CD14-positive monocyte (primary cell): ENCODE data around the gene RGS19. TPM values are rescaled to one million over a fixed set of nuclear protein-coding genes. Genes with fewer than 3 reads are reported as not detected.

Experiments used
- DNase-seq, 3 donors: peaks; one replicate each; pipeline ENCODE4 v3.0.0-alpha.2; 2011 to 2022
- H2AFZ ChIP-seq: 2 replicates; pipeline ENCODE4 v1.6.0; 2012; ENCODE audit warnings: mild to moderate bottlenecking, low read depth, low read length, inconsistent platforms; ENCODE audit not compliant: insufficient read depth, poor library complexity, severe bottlenecking
- H3K27ac ChIP-seq, 2 donors: 1 replicate in 1 of 2; 2 replicates in 1 of 2; pipeline ENCODE4 v1.5.1; 2012 to 2013; ENCODE audit warnings: low read length in 2 of 2, control low read depth in 1 of 2, inconsistent platforms in 1 of 2, low read depth in 1 of 2, mild to moderate bottlenecking in 1 of 2
- H3K27me3 ChIP-seq, 2 donors: one replicate each; pipeline versions ENCODE4 v1.6.0 to v1.6.1; 2011 to 2013; ENCODE audit warnings: low read length in 2 of 2; ENCODE audit not compliant: control insufficient read depth in 2 of 2, insufficient read depth in 2 of 2
- H3K36me3 ChIP-seq, 2 donors: replicated peaks in 1 of 2; 1 replicate in 1 of 2; 2 replicates in 1 of 2; pipeline versions ENCODE4 v1.5.1 to v1.6.1; 2012 to 2013; ENCODE audit warnings: low read length in 2 of 2, control low read depth in 1 of 2, inconsistent platforms in 1 of 2, mild to moderate bottlenecking in 1 of 2; ENCODE audit not compliant: insufficient read depth in 2 of 2, control insufficient read depth in 1 of 2
- H3K4me1 ChIP-seq, 2 donors: 1 replicate in 1 of 2; 2 replicates in 1 of 2; pipeline versions ENCODE4 v1.5.1 to v1.6.1; 2012 to 2013; ENCODE audit warnings: low read length in 2 of 2, control low read depth in 1 of 2, inconsistent platforms in 1 of 2, mild to moderate bottlenecking in 1 of 2, moderate library complexity in 1 of 2; ENCODE audit not compliant: insufficient read depth in 2 of 2, control insufficient read depth in 1 of 2
- H3K4me2 ChIP-seq: replicated peaks from 2 replicates; pipeline ENCODE3; 2012; ENCODE audit warnings: low read length, moderate library complexity, mild to moderate bottlenecking; ENCODE audit not compliant: poor library complexity, severe bottlenecking; ENCODE audit errors: extremely low read depth
- H3K4me3 ChIP-seq, 3 experiments: fragments of 200-600 bp in 1 of 3; sonication (generic) in 1 of 3; replicated peaks in 1 of 3; 1 replicate in 2 of 3; 2 replicates in 1 of 3; pipeline ENCODE4 v1.5.1; 2011 to 2013; ENCODE audit warnings: low read length in 3 of 3, mild to moderate bottlenecking in 3 of 3, control low read depth in 2 of 3, low read depth in 2 of 3, inconsistent platforms in 1 of 3, moderate library complexity in 1 of 3
- H3K79me2 ChIP-seq: 2 replicates; pipeline ENCODE4 v1.6.0; 2012; ENCODE audit warnings: mild to moderate bottlenecking, control low read depth, inconsistent platforms, low read length, moderate library complexity; ENCODE audit not compliant: insufficient read depth
- H3K9ac ChIP-seq: 2 replicates; pipeline ENCODE4 v1.6.0; 2017; ENCODE audit warnings: low read length, mild to moderate bottlenecking; ENCODE audit not compliant: insufficient read depth, poor library complexity, severe bottlenecking
- H3K9me3 ChIP-seq, 2 donors: replicated peaks in 1 of 2; 1 replicate in 1 of 2; 2 replicates in 1 of 2; pipeline versions ENCODE4 v1.5.1 to v1.6.1; 2012 to 2013; ENCODE audit warnings: low read length in 2 of 2, control low read depth in 1 of 2; ENCODE audit not compliant: control insufficient read depth in 1 of 2, insufficient read depth in 1 of 2
- H4K20me1 ChIP-seq: 2 replicates; pipeline ENCODE4 v1.6.0; 2012; ENCODE audit warnings: mild to moderate bottlenecking, low read length, control low read depth, moderate library complexity; ENCODE audit not compliant: insufficient read depth
- H3K27ac Mint-ChIP-seq, 7 donors: one replicate each; pipeline ENCODE4 v1.8.0; 2020; ENCODE audit warnings: mild to moderate bottlenecking in 7 of 7, mixed read lengths in 7 of 7, moderate library complexity in 6 of 7, inconsistent platforms in 2 of 7
- H3K27me3 Mint-ChIP-seq, 3 donors: one replicate each; pipeline ENCODE4 v1.8.0; 2021 to 2022; ENCODE audit warnings: low read depth in 3 of 3, mild to moderate bottlenecking in 3 of 3, mixed read lengths in 3 of 3, moderate library complexity in 3 of 3, inconsistent platforms in 1 of 3
- H3K36me3 Mint-ChIP-seq, 2 donors: one replicate each; pipeline ENCODE4 v1.8.0; 2020; ENCODE audit warnings: mixed read lengths in 2 of 2, inconsistent platforms in 1 of 2, mild to moderate bottlenecking in 1 of 2
- H3K4me1 Mint-ChIP-seq: one replicate; pipeline ENCODE4 v1.8.0; 2020; ENCODE audit warnings: mild to moderate bottlenecking, mixed read lengths
- H3K4me3 Mint-ChIP-seq, 2 donors: one replicate each; pipeline ENCODE4 v1.8.0; 2020; ENCODE audit warnings: mild to moderate bottlenecking in 2 of 2, mixed read lengths in 2 of 2, moderate library complexity in 1 of 2
- H3K9me3 Mint-ChIP-seq, 7 donors: one replicate each; pipeline ENCODE4 v1.8.0; 2020 to 2022; ENCODE audit warnings: mixed read lengths in 7 of 7, mild to moderate bottlenecking in 6 of 7, moderate library complexity in 6 of 7, inconsistent platforms in 2 of 7
- CTCF ChIP-seq: fragments of 200-600 bp; IDR thresholded peaks from one replicate; pipeline ENCODE4 v1.8.0; 2022; ENCODE audit warnings: antibody characterized with exemption, mild to moderate bottlenecking
- WGBS: methylation state at CpG from one replicate; pipeline ENCODE4 v1.1.5; 2013; ENCODE audit warnings: missing lambda C conversion rate; ENCODE audit not compliant: insufficient coverage; 5-methylcytosine and 5-hydroxymethylcytosine counted together
- intact Hi-C, 2 donors: fragments of 100-400 bp; cut with micrococcal nuclease; formaldehyde crosslinking; loops; one replicate each; pipeline versions ENCODE4 v1.15.0 to v1.15.1; 2023
- polyA plus RNA-seq, 3 donors: library from polyadenylated mRNA; depleted of rRNA in 1 of 3; unstranded in 2 of 3; stranded (reverse) in 1 of 3; fragments of 300-500 nt in 2 of 3; fragments of >200 nt in 1 of 3; fragmentation: Illumina TruSeq in 2 of 3; gene quantifications; 1 replicate in 2 of 3; 2 replicates in 1 of 3; pipeline ENCODE4 v1.2.3, GENCODE V29; 2012 to 2021

RGS19 gene
- polyA plus RNA-seq, 3 donors: 235 to 280 (median 244) TPM

- H3K27me3 ChIP-seq: peaks cover 6 to 33% of the 10 kb centered on the region in 2 donors
- H3K4me3 Mint-ChIP-seq: peak overlapping the region in 1 of 2 donors; percentile 76
- H3K4me2 ChIP-seq: peak overlapping the region; percentile 22
- H3K27ac Mint-ChIP-seq: peak overlapping the region in 1 of 7 donors; percentile 66
- H2AFZ ChIP-seq: no peak overlapping the region
- no peak for DNase-seq
- peaks cover 12% of the 10 kb centered on the region for H3K4me1 Mint-ChIP-seq
- H3K9me3 Mint-ChIP-seq: peaks cover 0 to 2% (median 0%) of the 10 kb centered on the region in 7 donors
- no peaks in the 10 kb centered on the region for H3K79me2 ChIP-seq
- WGBS: 3% methylated on average over 19 of the region's 30 CpGs
- peaks cover 31 to 43% (median 41%) of the 10 kb centered on the region in 3 donors for H3K27me3 Mint-ChIP-seq
- no peak overlapping the region for H3K9ac ChIP-seq
- no peak overlapping the region for H3K4me3 ChIP-seq
- TF ChIP-seq CTCF: no peak
- H3K36me3 ChIP-seq: peaks cover 24 to 27% of the 10 kb centered on the region in 2 donors
- no peaks in the 10 kb centered on the region for H3K9me3 ChIP-seq
- intact Hi-C loops: no loop called here
- H4K20me1 ChIP-seq: peaks cover 20% of the 10 kb centered on the region
- H3K27ac ChIP-seq: no peak overlapping the region
- peaks cover 28 to 34% of the 10 kb centered on the region in 2 donors for H3K36me3 Mint-ChIP-seq
- H3K4me1 ChIP-seq: peaks cover 8 to 13% of the 10 kb centered on the region in 2 donors
Measured at GRCh38 chr20:64102647-64103354, 23.5 kb upstream of the RGS19 start.

- DNase-seq: peak in 2 of 3 donors; percentile 29 to 46
- no peaks in the 10 kb centered on the region for H3K79me2 ChIP-seq
- H3K4me3 ChIP-seq: peak overlapping the region in 1 of 3 experiments; percentile 1
- TF ChIP-seq CTCF: peak; percentile 91
- Mint-ChIP-seq H3K36me3 (peaks cover 33 to 40% of the 10 kb centered on the region in 2 donors), H3K27ac (no peak overlapping the region), H3K4me1 (peaks cover 6% of the 10 kb centered on the region), H3K27me3 (peaks cover 30 to 39% (median 37%) of the 10 kb centered on the region in 3 donors), H3K9me3 (peaks cover 0 to 2% (median 0%) of the 10 kb centered on the region in 7 donors), H3K4me3 (peak overlapping the region; percentile 49 to 82)
- H3K27ac ChIP-seq: no peak overlapping the region
- peaks cover 20% of the 10 kb centered on the region for H4K20me1 ChIP-seq
- peaks cover 32 to 35% of the 10 kb centered on the region in 2 donors for H3K36me3 ChIP-seq
- H3K4me1 ChIP-seq: peaks cover 4 to 7% of the 10 kb centered on the region in 2 donors
- H2AFZ ChIP-seq: no peak overlapping the region
- H3K9me3 ChIP-seq: no peaks in the 10 kb centered on the region
- WGBS: 0% methylated on average over 43 of the region's 64 CpGs
- H3K9ac ChIP-seq: no peak overlapping the region
- intact Hi-C loops: no loop called here
- peaks cover 6 to 33% of the 10 kb centered on the region in 2 donors for H3K27me3 ChIP-seq
- H3K4me2 ChIP-seq: peak overlapping the region; percentile 22
Measured at GRCh38 chr20:64101731-64102621, 22.7 kb upstream of the RGS19 start.
